Activated B cell treated with CpG ODN at 0.5 μM for 24 hours (primary cell): ENCODE data around the gene WNK2. TPM values are rescaled to one million over a fixed set of nuclear protein-coding genes. Genes with fewer than 3 reads are reported as not detected.

Source experiments
- ATAC-seq: fragments of 200-7000 bp; cut with Tn5 transposase; one replicate; pipeline ENCODE4 v1.10.0; 2021; ENCODE audit warnings: low read depth, mild to moderate bottlenecking, moderate library complexity
- CTCF ChIA-PET: fragments of 350-600 bp; sonication (Branson Sonifier 250); formaldehyde crosslinking; loops from one replicate; lab custom pipeline; 2021; ENCODE audit warnings: antibody characterized with exemption; lab: Charles Lee
- POLR2A ChIA-PET: fragments of 350-600 bp; sonication (Branson Sonifier 250); formaldehyde crosslinking; loops from one replicate; lab custom pipeline; 2021; ENCODE audit warnings: antibody characterized with exemption; lab: Charles Lee
- DNase-seq: peaks from one replicate; pipeline ENCODE4 v3.0.0; 2022
- H3K27ac Mint-ChIP-seq: one replicate; pipeline ENCODE4 v1.8.0; 2020; ENCODE audit warnings: mixed read lengths
- H3K27me3 Mint-ChIP-seq: one replicate; pipeline ENCODE4 v1.8.0; 2021; ENCODE audit warnings: mixed read lengths
- H3K36me3 Mint-ChIP-seq: one replicate; pipeline ENCODE4 v1.8.0; 2021; ENCODE audit warnings: low read depth, mixed read lengths
- H3K4me1 Mint-ChIP-seq: one replicate; pipeline ENCODE4 v1.8.0; 2021; ENCODE audit warnings: mixed read lengths
- H3K4me3 Mint-ChIP-seq: one replicate; pipeline ENCODE4 v1.8.0; 2020; ENCODE audit warnings: mild to moderate bottlenecking, mixed read lengths
- H3K9me3 Mint-ChIP-seq: one replicate; pipeline ENCODE4 v1.8.0; 2020; ENCODE audit warnings: mixed read lengths
- CTCF ChIP-seq: fragments of 200-600 bp; IDR thresholded peaks from one replicate; pipeline ENCODE4 v1.8.0; 2022; ENCODE audit warnings: antibody characterized with exemption, mild to moderate bottlenecking
- intact Hi-C: fragments of 100-400 bp; cut with micrococcal nuclease; formaldehyde crosslinking; loops from one replicate; pipeline ENCODE4 v1.15.1; 2024
- total RNA-seq: library from RNA; stranded (reverse); gene quantifications from 2 replicates; pipeline ENCODE4 v1.2.3, GENCODE V29; 2022

WNK2 gene
- total RNA-seq, 1 donor from 2014 or later = 0.24 TPM

DNA sequence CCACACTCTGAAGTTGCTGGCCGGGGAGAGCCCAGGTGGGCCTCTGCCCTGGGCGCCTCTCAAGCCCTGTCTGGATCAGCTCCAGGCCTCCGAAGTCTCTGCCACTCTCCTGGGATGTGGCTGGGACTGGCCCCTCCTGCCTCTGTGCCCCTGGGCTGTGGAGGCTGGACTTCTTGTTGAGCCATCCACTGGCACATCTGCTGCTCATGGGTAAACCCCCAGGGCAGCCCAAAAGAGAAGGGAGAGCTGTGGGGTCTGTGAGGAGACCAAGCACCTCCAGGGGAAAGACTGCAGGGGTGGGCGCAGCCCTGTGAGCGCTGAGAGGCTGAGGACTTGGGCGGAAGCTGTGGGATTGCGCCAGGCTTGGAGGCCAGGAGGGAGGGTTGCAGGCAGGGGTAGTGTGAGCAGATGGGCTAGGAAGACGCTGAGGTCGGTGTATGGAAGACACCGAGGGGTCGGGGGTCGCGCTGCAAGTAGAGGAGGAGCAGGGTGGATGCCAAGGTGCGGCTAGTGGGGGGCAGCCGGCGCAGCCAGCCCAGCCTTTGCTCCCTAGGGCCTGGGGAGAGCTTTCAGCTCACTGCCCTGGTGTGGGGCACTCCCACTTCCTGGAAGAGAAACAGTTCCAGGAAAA, 118.1 kb downstream of the WNK2 start:
- Mint-ChIP-seq H3K27me3 (peaks cover 7% of the 10 kb centered on the region), H3K4me3 (no peak overlapping the region), H3K4me1 (peaks cover 2% of the 10 kb centered on the region), H3K9me3 (no peaks in the 10 kb centered on the region), H3K27ac (no peak overlapping the region), H3K36me3 (no peaks in the 10 kb centered on the region)
- ChIA-PET POLR2A (no interaction called here), CTCF (interaction anchor here (0.6 to 2.3 kb wide), 10 partner anchors 12 to 345 kb away, joined by 3 to 19 read pairs (median 6); no protein-coding TSS in a partner anchor)
- ATAC-seq = no peak
- no peak for DNase-seq
- intact Hi-C loops = loop anchor here (1.0 kb wide), 3 partner anchors 142 to 345 kb away; no protein-coding TSS in a partner anchor
- no peak for TF ChIP-seq CTCF

- H3K9me3 Mint-ChIP-seq = no peaks in the 10 kb centered on the region
- DNase-seq (peak; percentile 44), ATAC-seq (peak; percentile 94)
- H3K27me3 Mint-ChIP-seq = peaks cover 4% of the 10 kb centered on the region
- H3K27ac Mint-ChIP-seq = no peak overlapping the region
- no peaks in the 10 kb centered on the region for H3K36me3 Mint-ChIP-seq
- intact Hi-C loops = loop anchor here (1.0 kb wide), 3 partner anchors 142 to 345 kb away; no protein-coding TSS in a partner anchor
- no peak for TF ChIP-seq CTCF
- ChIA-PET CTCF (interaction anchor here (0.8 to 2.3 kb wide), 10 partner anchors 15 to 346 kb away, joined by 3 to 19 read pairs (median 6); no protein-coding TSS in a partner anchor), POLR2A (no interaction called here)
- H3K4me1 Mint-ChIP-seq = no peaks in the 10 kb centered on the region
- no peak overlapping the region for H3K4me3 Mint-ChIP-seq
These were observed 118.8 kb downstream of the WNK2 start for GRCh38 chr9:93302586-93303257.

GRCh38 chr9:93303258-93303771, 119.4 kb downstream of the WNK2 start:
- Mint-ChIP-seq H3K27me3 (peaks cover 4% of the 10 kb centered on the region), H3K27ac (no peak overlapping the region), H3K4me3 (no peak overlapping the region), H3K36me3 (no peaks in the 10 kb centered on the region), H3K9me3 (no peaks in the 10 kb centered on the region), H3K4me1 (no peaks in the 10 kb centered on the region)
- ChIA-PET CTCF (interaction anchor here (0.8 to 2.3 kb wide), 10 partner anchors 15 to 346 kb away, joined by 3 to 19 read pairs (median 6); no protein-coding TSS in a partner anchor), POLR2A (no interaction called here)
- no peak for ATAC-seq
- intact Hi-C loops = no loop called here
- no peak for TF ChIP-seq CTCF
- no peak for DNase-seq

GRCh38 chr9:93303806-93304573, 120.1 kb downstream of the WNK2 start:
- peaks cover 4% of the 10 kb centered on the region for H3K27me3 Mint-ChIP-seq
- H3K9me3 Mint-ChIP-seq = no peaks in the 10 kb centered on the region
- intact Hi-C loops = no loop called here
- ATAC-seq (no peak), DNase-seq (no peak)
- H3K4me1 Mint-ChIP-seq = no peaks in the 10 kb centered on the region
- no peak for TF ChIP-seq CTCF
- H3K27ac Mint-ChIP-seq = no peak overlapping the region
- CTCF ChIA-PET = interaction anchor here (2.0 to 2.3 kb wide), 2 partner anchors 143 to 195 kb away, joined by 13 to 19 read pairs; no protein-coding TSS in a partner anchor
- POLR2A ChIA-PET = no interaction called here
- H3K36me3 Mint-ChIP-seq = no peaks in the 10 kb centered on the region
- H3K4me3 Mint-ChIP-seq = no peak overlapping the region
